ENCODE data around the gene SPATC1L. TPM values are rescaled to one million over a fixed set of nuclear protein-coding genes. Genes with fewer than 3 reads are reported as not detected.

SPATC1L gene
- total RNA-seq, 2 donors from 2014 or later = 29.5 to 31.9 TPM

DNA sequence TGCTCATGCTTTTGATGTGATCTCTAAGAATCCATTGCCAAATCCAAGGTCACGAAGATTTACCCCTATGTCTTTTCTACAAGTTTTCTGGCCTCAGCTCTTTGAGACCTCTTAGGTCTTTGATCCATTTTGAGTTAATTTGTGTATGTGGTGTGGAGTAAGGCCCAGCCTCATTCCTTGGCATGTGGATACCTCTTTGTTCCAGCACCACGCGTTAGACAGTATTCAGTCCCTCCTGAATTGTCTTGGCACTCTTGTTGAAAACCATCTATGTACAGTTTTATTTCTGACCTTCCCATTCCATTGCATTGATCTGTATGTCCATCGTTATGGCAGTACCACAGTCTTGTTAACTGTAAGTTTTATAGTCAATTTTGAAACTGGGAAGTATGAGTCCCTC, 20.9 kb downstream of the SPATC1L start:
- Mint-ChIP-seq H3K27me3 (ENCODE audit: insufficient read depth) (no peaks in the 10 kb centered on the region), H3K36me3 (ENCODE audit: low read depth) (peaks cover 47% of the 10 kb centered on the region), H3K4me1 (no peaks in the 10 kb centered on the region), H3K4me3 (no peak overlapping the region), H3K27ac (no peak overlapping the region), H3K9me3 (peaks cover 19% of the 10 kb centered on the region)
- TF ChIP-seq, protein P1, sequence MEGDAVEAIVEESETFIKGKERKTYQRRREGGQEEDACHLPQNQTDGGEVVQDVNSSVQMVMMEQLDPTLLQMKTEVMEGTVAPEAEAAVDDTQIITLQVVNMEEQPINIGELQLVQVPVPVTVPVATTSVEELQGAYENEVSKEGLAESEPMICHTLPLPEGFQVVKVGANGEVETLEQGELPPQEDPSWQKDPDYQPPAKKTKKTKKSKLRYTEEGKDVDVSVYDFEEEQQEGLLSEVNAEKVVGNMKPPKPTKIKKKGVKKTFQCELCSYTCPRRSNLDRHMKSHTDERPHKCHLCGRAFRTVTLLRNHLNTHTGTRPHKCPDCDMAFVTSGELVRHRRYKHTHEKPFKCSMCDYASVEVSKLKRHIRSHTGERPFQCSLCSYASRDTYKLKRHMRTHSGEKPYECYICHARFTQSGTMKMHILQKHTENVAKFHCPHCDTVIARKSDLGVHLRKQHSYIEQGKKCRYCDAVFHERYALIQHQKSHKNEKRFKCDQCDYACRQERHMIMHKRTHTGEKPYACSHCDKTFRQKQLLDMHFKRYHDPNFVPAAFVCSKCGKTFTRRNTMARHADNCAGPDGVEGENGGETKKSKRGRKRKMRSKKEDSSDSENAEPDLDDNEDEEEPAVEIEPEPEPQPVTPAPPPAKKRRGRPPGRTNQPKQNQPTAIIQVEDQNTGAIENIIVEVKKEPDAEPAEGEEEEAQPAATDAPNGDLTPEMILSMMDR (conservative IDR thresholded peaks at IDR 0.05) = no peak
- 91 to 99% methylated on average over 4 of the region's 4 CpGs for WGBS, 2 experiments (ENCODE audit: insufficient coverage in 1 of 2, insufficient read length in 1 of 2)
- Histone ChIP-seq H3K4me1 (ENCODE audit: control insufficient read depth, insufficient read depth, low read length) (no peaks in the 10 kb centered on the region), H3K9ac (ENCODE audit: extremely low read depth, low read length, poor library complexity, severe bottlenecking) (no peak overlapping the region), H3K36me3 (ENCODE audit: control insufficient read depth, insufficient read depth, low read length) (peaks cover 6% of the 10 kb centered on the region), H3K27me3 (ENCODE audit: control insufficient read depth, insufficient read depth, low read length, poor library complexity, severe bottlenecking) (no peaks in the 10 kb centered on the region), H3K27ac (ENCODE audit: low read depth, low read length) (no peak overlapping the region), H3K9me3 (ENCODE audit: control insufficient read depth, low read length) (no peaks in the 10 kb centered on the region), H3K4me3 (ENCODE audit: low read length) (no peak overlapping the region)
- no peak for DNase-seq

DNA sequence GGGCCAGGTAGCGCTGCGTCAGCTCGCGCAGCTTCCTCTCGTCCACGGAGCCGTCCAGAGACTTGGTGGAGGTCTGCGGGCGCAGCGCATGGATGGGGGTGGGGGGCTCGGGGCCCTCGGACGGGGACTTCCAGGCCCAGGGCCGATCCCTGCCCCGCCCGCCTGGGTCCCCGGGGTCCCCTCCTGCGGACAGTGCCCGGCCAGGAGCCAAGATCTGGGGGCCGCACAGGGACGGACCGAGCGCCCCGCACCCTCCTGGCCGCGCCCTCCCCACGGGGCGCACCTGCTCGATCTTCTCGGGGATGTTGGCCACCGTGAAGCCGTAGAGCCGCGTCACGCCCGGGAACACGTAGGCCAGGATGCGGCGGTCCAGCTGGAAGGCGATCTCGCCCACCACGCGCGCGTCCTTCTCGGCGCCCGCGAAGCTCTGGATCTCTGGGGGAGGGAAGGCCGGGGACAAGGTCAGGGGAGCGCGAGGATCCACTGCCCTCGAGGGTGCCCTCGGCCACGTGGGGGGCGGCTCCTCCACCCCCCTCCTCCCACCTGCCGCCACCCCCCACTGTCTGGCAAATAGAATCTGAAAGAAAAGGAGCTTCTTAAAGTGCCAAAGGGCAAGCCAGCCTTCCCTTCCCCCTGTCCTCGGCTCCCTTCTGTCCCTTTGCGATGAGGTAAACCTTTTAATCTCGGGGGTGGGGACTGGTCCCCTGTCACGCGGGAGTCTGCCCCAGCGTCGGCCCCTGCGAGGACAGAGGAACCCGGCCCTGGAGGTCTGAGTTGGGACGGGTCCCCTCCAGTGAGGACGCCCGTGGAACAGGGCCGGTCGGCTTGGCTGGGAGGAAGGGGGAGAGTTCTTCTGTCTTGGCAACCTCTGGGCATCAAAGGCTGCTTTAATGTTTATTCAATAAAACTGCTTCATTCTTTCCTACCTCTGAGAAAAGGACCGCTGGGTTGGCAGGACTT, 22.3 kb downstream of the SPATC1L start:
- 95 to 96% methylated on average over 40 to 67 of the region's 72 CpGs for WGBS, 2 experiments (ENCODE audit: insufficient coverage in 1 of 2, insufficient read length in 1 of 2)
- no peak overlapping the region for H3K4me3 ChIP-seq (ENCODE audit: low read length)
- peaks cover 6% of the 10 kb centered on the region for H3K36me3 ChIP-seq (ENCODE audit: control insufficient read depth, insufficient read depth, low read length)
- peaks cover 43% of the 10 kb centered on the region for H3K36me3 Mint-ChIP-seq (ENCODE audit: low read depth)
- H3K27me3 Mint-ChIP-seq (ENCODE audit: insufficient read depth) = no peaks in the 10 kb centered on the region
- no peak for DNase-seq
- TF ChIP-seq, protein P1 (conservative IDR thresholded peaks at IDR 0.05) = no peak
- no peak overlapping the region for H3K9ac ChIP-seq (ENCODE audit: extremely low read depth, low read length, poor library complexity, severe bottlenecking)
- H3K27ac Mint-ChIP-seq = no peak overlapping the region
- no peaks in the 10 kb centered on the region for H3K4me1 ChIP-seq (ENCODE audit: control insufficient read depth, insufficient read depth, low read length)
- peaks cover 19% of the 10 kb centered on the region for H3K9me3 Mint-ChIP-seq
- no peaks in the 10 kb centered on the region for H3K9me3 ChIP-seq (ENCODE audit: control insufficient read depth, low read length)
- H3K4me1 Mint-ChIP-seq = no peaks in the 10 kb centered on the region
- H3K27me3 ChIP-seq (ENCODE audit: control insufficient read depth, insufficient read depth, low read length, poor library complexity, severe bottlenecking) = no peaks in the 10 kb centered on the region
- no peak overlapping the region for H3K4me3 Mint-ChIP-seq
- no peak overlapping the region for H3K27ac ChIP-seq (ENCODE audit: low read depth, low read length)

DNA sequence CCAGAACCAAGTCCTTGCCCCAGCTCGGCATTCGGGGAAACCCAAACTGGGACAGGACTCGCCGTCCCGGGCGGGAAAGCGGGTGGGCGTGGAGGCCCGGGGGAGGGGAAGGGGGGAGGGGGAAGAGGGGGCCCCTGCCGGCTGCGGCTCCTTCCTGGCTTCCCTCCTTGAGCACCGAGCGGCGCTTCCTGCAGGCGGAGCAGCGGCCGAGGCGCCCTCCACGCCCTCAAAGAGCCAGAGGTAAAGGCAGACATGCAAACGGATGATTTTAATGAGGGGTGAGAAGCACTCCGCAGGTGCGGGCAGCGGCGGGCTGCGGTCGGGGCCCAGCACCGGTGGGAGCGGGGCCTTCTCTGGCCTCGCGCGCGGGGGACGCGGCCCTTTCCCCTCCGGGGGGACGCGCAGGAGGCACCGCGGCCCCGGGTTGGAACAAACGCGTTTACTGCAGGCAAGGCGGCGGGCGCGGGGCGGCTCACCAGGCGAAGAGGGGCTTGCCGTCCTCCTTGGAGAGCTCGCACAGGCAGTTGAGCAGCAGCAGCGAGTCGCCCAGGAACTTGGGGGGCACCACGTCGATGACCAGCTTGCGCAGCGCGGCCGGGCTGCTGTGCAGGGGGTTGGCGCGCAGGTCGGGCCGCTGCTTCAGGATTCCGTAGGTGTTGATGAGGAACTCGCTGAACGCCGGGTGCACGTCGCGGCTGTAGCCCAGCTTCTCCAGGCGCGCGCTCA, 23.2 kb downstream of the SPATC1L start:
- Histone ChIP-seq H3K36me3 (ENCODE audit: control insufficient read depth, insufficient read depth, low read length) (peaks cover 6% of the 10 kb centered on the region), H3K4me3 (ENCODE audit: low read length) (no peak overlapping the region), H3K27ac (ENCODE audit: low read depth, low read length) (no peak overlapping the region), H3K4me1 (ENCODE audit: control insufficient read depth, insufficient read depth, low read length) (no peaks in the 10 kb centered on the region), H3K9ac (ENCODE audit: extremely low read depth, low read length, poor library complexity, severe bottlenecking) (no peak overlapping the region), H3K27me3 (ENCODE audit: control insufficient read depth, insufficient read depth, low read length, poor library complexity, severe bottlenecking) (no peaks in the 10 kb centered on the region), H3K9me3 (ENCODE audit: control insufficient read depth, low read length) (no peaks in the 10 kb centered on the region)
- Mint-ChIP-seq H3K36me3 (ENCODE audit: low read depth) (peaks cover 41% of the 10 kb centered on the region), H3K4me3 (no peak overlapping the region), H3K27me3 (ENCODE audit: insufficient read depth) (no peaks in the 10 kb centered on the region), H3K9me3 (peaks cover 19% of the 10 kb centered on the region), H3K4me1 (no peaks in the 10 kb centered on the region), H3K27ac (no peak overlapping the region)
- TF ChIP-seq, protein P1 (conservative IDR thresholded peaks at IDR 0.05) = no peak
- DNase-seq = no peak
- 97 to 99% methylated on average over 51 to 66 of the region's 72 CpGs for WGBS, 2 experiments (ENCODE audit: insufficient coverage in 1 of 2, insufficient read length in 1 of 2)
